ENCODE measurements around the gene AUTS2. TPM values are rescaled to one million over a fixed set of nuclear protein-coding genes. Genes with fewer than 3 reads are reported as not detected.

Gene AUTS2
- total RNA-seq, 1 donor from 2014 or later = 125 TPM

DNA sequence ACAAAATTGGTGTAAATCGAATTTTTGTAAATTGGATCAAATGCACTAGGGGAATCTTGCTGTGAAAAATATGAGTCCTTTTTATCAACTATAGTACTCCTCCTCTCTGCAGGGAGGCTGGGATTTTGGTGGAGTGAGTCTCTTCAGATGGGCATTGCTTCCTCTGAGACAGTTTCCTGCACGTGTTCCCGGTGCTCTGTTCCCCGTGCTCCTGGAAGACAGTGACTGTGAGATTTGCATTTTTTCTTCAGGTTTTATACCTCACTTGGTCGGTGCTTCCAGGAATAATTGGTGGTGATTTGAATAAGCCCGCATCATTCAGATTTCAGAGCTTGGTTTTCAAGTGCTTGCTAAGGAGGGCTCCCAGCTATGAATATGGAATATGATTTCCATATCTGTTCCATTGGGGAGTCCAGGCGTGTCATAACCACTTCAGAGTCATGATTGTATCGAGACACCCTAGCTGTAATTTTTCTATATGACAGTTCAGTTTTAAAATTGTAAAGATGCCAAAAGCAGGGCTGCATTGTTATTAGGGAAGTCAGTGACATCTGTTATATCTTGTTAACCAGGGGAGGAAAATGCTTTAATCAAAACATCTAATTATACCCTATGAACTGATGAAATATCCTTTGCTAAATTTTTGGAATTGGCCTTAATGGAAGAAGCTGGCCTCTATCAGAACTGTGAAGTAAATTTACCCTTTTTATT is 12.3 kb downstream of the AUTS2 start:
- H3K27me3 Mint-ChIP-seq = no peaks in the 10 kb centered on the region
- DNase-seq (ENCODE audit: low spot score, unreplicated experiment) = no peak
- TF ChIP-seq, protein P1, sequence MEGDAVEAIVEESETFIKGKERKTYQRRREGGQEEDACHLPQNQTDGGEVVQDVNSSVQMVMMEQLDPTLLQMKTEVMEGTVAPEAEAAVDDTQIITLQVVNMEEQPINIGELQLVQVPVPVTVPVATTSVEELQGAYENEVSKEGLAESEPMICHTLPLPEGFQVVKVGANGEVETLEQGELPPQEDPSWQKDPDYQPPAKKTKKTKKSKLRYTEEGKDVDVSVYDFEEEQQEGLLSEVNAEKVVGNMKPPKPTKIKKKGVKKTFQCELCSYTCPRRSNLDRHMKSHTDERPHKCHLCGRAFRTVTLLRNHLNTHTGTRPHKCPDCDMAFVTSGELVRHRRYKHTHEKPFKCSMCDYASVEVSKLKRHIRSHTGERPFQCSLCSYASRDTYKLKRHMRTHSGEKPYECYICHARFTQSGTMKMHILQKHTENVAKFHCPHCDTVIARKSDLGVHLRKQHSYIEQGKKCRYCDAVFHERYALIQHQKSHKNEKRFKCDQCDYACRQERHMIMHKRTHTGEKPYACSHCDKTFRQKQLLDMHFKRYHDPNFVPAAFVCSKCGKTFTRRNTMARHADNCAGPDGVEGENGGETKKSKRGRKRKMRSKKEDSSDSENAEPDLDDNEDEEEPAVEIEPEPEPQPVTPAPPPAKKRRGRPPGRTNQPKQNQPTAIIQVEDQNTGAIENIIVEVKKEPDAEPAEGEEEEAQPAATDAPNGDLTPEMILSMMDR (IDR thresholded peaks at IDR 0.05; ENCODE audit: unreplicated experiment) = no peak
- H3K36me3 Mint-ChIP-seq (ENCODE audit: insufficient read depth) = no peaks in the 10 kb centered on the region
- no peak overlapping the region for H3K27ac Mint-ChIP-seq
- peaks cover 27% of the 10 kb centered on the region for H3K4me1 Mint-ChIP-seq (ENCODE audit: low read depth)
- no peak overlapping the region for H3K4me3 Mint-ChIP-seq (ENCODE audit: low read depth)
- no peaks in the 10 kb centered on the region for H3K9me3 Mint-ChIP-seq (ENCODE audit: low read depth)

DNA sequence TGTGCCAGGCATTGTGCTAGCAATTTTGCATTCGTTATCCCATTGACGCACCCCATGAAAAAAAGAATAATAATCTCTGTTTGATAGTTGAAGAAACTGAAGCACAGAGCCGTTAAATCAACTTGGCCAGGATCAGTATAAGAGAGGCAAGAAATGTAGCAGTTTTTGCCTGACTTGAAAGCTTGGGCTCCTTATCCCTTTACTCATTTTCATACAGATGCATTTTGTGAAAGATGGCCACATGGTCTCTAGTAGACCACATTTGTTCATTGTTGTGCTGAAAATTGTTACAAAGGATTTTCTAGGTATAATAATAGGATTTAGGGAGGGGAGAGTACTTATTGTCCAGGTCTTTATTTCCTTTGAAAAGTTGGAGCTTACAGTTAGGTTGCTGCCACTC is 14.7 kb downstream of the AUTS2 start:
- no peak for DNase-seq (ENCODE audit: low spot score, unreplicated experiment)
- H3K36me3 Mint-ChIP-seq (ENCODE audit: insufficient read depth) = no peaks in the 10 kb centered on the region
- no peaks in the 10 kb centered on the region for H3K9me3 Mint-ChIP-seq (ENCODE audit: low read depth)
- H3K4me3 Mint-ChIP-seq (ENCODE audit: low read depth) = no peak overlapping the region
- H3K4me1 Mint-ChIP-seq (ENCODE audit: low read depth) = peaks cover 31% of the 10 kb centered on the region
- TF ChIP-seq, protein P1 (IDR thresholded peaks at IDR 0.05; ENCODE audit: unreplicated experiment) = no peak
- H3K27ac Mint-ChIP-seq = no peak overlapping the region
- no peaks in the 10 kb centered on the region for H3K27me3 Mint-ChIP-seq

DNA sequence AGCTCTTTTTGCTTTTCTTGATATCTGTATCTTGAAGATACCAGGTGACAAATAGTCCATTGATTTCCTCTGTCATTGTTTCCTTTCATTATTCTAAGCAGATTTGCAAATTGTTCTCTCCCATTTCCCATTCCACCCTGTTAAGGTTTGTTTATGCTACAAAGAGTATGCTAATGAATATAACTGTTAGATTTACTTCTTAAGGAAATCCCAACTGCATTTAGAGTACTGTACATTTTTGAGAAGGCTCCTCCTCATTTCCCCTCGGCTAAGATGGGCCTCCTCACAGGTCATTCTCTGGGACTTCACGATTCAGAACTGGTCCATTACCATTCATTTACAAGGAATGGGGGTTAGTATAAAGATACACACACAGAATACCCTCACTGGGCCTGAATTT is 15.6 kb downstream of the AUTS2 start:
- H3K9me3 Mint-ChIP-seq (ENCODE audit: low read depth) = no peaks in the 10 kb centered on the region
- DNase-seq (ENCODE audit: low spot score, unreplicated experiment) = no peak
- no peaks in the 10 kb centered on the region for H3K27me3 Mint-ChIP-seq
- no peak overlapping the region for H3K27ac Mint-ChIP-seq
- no peak overlapping the region for H3K4me3 Mint-ChIP-seq (ENCODE audit: low read depth)
- H3K36me3 Mint-ChIP-seq (ENCODE audit: insufficient read depth) = no peaks in the 10 kb centered on the region
- peaks cover 30% of the 10 kb centered on the region for H3K4me1 Mint-ChIP-seq (ENCODE audit: low read depth)
- TF ChIP-seq, protein P1 (IDR thresholded peaks at IDR 0.05; ENCODE audit: unreplicated experiment) = no peak

DNA sequence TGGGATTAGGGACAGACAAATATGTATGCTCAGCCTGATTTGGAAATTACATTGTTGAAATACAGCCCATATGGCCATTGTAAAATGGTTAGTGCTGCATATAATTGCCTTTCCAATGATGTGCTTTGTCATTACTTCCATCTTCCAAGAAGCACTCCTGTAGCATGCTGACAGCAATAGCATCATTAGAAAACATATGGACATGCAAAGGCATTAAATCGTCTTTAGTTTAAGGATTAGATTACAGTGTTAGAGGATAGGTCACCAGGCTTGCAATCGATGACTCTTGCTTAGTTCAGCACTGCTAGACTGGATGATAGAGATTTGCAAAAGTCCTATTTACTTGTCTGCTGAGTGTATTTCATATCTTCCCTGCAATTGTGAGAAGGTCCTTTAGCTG is 17.4 kb downstream of the AUTS2 start:
- no peaks in the 10 kb centered on the region for H3K27me3 Mint-ChIP-seq
- no peak overlapping the region for H3K27ac Mint-ChIP-seq
- TF ChIP-seq, protein P1 (IDR thresholded peaks at IDR 0.05; ENCODE audit: unreplicated experiment) = no peak
- no peaks in the 10 kb centered on the region for H3K36me3 Mint-ChIP-seq (ENCODE audit: insufficient read depth)
- no peak overlapping the region for H3K4me3 Mint-ChIP-seq (ENCODE audit: low read depth)
- H3K9me3 Mint-ChIP-seq (ENCODE audit: low read depth) = no peaks in the 10 kb centered on the region
- H3K4me1 Mint-ChIP-seq (ENCODE audit: low read depth) = peaks cover 32% of the 10 kb centered on the region
- DNase-seq (ENCODE audit: low spot score, unreplicated experiment) = no peak

DNA sequence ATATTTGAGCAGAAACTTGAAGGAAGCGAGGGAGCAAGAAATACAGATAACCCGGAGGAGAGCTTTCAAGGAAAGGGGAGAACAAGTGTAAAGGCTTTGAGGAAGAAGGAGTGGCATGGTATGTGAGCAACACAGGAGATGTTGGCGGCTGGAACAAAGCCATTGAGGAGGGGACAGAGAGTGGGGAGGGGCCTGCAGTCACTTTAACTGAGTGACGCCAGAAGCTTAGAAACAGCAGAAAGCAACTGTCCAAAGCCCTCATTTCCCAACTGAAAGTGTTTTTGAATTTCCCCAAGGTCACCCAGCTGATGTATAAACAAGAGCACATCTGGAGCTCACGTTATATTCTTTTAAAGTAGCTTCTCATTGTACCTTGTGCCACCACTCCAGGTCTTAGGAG is 19.1 kb downstream of the AUTS2 start:
- H3K4me1 Mint-ChIP-seq (ENCODE audit: low read depth) = peaks cover 39% of the 10 kb centered on the region
- H3K9me3 Mint-ChIP-seq (ENCODE audit: low read depth) = no peaks in the 10 kb centered on the region
- H3K27ac Mint-ChIP-seq = no peak overlapping the region
- H3K36me3 Mint-ChIP-seq (ENCODE audit: insufficient read depth) = no peaks in the 10 kb centered on the region
- no peak for DNase-seq (ENCODE audit: low spot score, unreplicated experiment)
- no peak overlapping the region for H3K4me3 Mint-ChIP-seq (ENCODE audit: low read depth)
- H3K27me3 Mint-ChIP-seq = no peaks in the 10 kb centered on the region
- TF ChIP-seq, protein P1 (IDR thresholded peaks at IDR 0.05; ENCODE audit: unreplicated experiment) = no peak
